SK-N-SH treated with all-trans-retinoic acid at 6 μM for 48 hours (cell line): Measurements from ENCODE around the gene IFT74.

Source experiments
- ATAC-seq: fragments of 200-7000 bp; cut with Tn5 transposase; 3 replicates; pipeline ENCODE4 v1.9.1; 2020; ENCODE audit warnings: mild to moderate bottlenecking, moderate library complexity
- BACH2 ChIP-seq: fragments of 250-450 bp; sonication (Bioruptor Pico); IDR thresholded peaks from 2 replicates; pipeline ENCODE4 v1.9.0; 2021; ENCODE audit warnings: mild to moderate bottlenecking, borderline replicate concordance
- CREB5 ChIP-seq: fragments of 250-450 bp; sonication (Bioruptor Pico); IDR thresholded peaks from 2 replicates; pipeline ENCODE4 v1.5.1; 2020; ENCODE audit warnings: low read depth, mild to moderate bottlenecking, moderate library complexity
- CSDC2 ChIP-seq: fragments of 250-450 bp; sonication (Bioruptor Pico); IDR thresholded peaks from 2 replicates; pipeline ENCODE4 v1.5.0; 2020; ENCODE audit warnings: mild to moderate bottlenecking, moderate library complexity
- ESRRG ChIP-seq: fragments of 250-450 bp; sonication (Bioruptor Pico); IDR thresholded peaks from 2 replicates; pipeline ENCODE4 v1.6.1; 2021; ENCODE audit warnings: mild to moderate bottlenecking
- GLIS3 ChIP-seq: fragments of 250-450 bp; sonication (Bioruptor Pico); IDR thresholded peaks from 2 replicates; pipeline ENCODE4 v1.5.0; 2020; ENCODE audit warnings: mild to moderate bottlenecking, moderate library complexity
- ISL1 ChIP-seq: fragments of 250-450 bp; sonication (Bioruptor Pico); IDR thresholded peaks from 2 replicates; pipeline ENCODE4 v2.1.2; 2022; ENCODE audit warnings: mild to moderate bottlenecking, moderate library complexity
- OSR1 ChIP-seq: fragments of 250-450 bp; sonication (Bioruptor Pico); IDR thresholded peaks from 2 replicates; pipeline ENCODE4 v1.8.0; 2022; ENCODE audit warnings: moderate library complexity, mild to moderate bottlenecking, inconsistent platforms
- PATZ1 ChIP-seq: fragments of 250-450 bp; sonication (Bioruptor Pico); IDR thresholded peaks from 2 replicates; pipeline ENCODE4 v1.8.0; 2020; ENCODE audit warnings: mild to moderate bottlenecking, moderate library complexity, borderline replicate concordance
- POU6F1 ChIP-seq: fragments of 250-450 bp; sonication (Bioruptor Pico); IDR thresholded peaks from 2 replicates; pipeline ENCODE4 v1.8.0; 2021; ENCODE audit warnings: low read depth, mild to moderate bottlenecking, moderate library complexity, borderline replicate concordance
- PPARA ChIP-seq: fragments of 250-450 bp; sonication (Bioruptor Pico); IDR thresholded peaks from 2 replicates; pipeline ENCODE4 v1.5.0; 2020; ENCODE audit warnings: mild to moderate bottlenecking, borderline replicate concordance
- RARB ChIP-seq: fragments of 250-450 bp; sonication (Bioruptor Pico); IDR thresholded peaks from 2 replicates; pipeline ENCODE4 v1.8.0; 2021; ENCODE audit warnings: mild to moderate bottlenecking, moderate library complexity
- SNAI2 ChIP-seq: fragments of 250-450 bp; sonication (Bioruptor Pico); IDR thresholded peaks from 2 replicates; pipeline ENCODE4 v1.5.0; 2020; ENCODE audit warnings: mild to moderate bottlenecking, moderate library complexity
- TCF4 ChIP-seq: fragments of 250-450 bp; sonication (Bioruptor Pico); IDR thresholded peaks from 2 replicates; pipeline ENCODE4 v1.8.0; 2021; ENCODE audit warnings: mild to moderate bottlenecking, moderate library complexity, borderline replicate concordance
- TOX ChIP-seq: fragments of 250-450 bp; sonication (Bioruptor Pico); IDR thresholded peaks from 2 replicates; pipeline ENCODE4 v1.8.0; 2021; ENCODE audit warnings: mild to moderate bottlenecking, moderate library complexity, borderline replicate concordance
- TSHZ2 ChIP-seq: fragments of 250-450 bp; sonication (Bioruptor Pico); IDR thresholded peaks from 2 replicates; pipeline ENCODE4 v1.5.0; 2020; ENCODE audit warnings: mild to moderate bottlenecking, moderate library complexity
- ZC3H10 ChIP-seq: fragments of 250-450 bp; sonication (Bioruptor Pico); IDR thresholded peaks from 2 replicates; pipeline ENCODE4 v1.5.1; 2021; ENCODE audit warnings: mild to moderate bottlenecking, moderate library complexity
- ZFP3 ChIP-seq: fragments of 250-450 bp; sonication (Bioruptor Pico); IDR thresholded peaks from 2 replicates; pipeline ENCODE4 v1.5.0; 2020; ENCODE audit warnings: mild to moderate bottlenecking, moderate library complexity
- ZFP30 ChIP-seq: fragments of 450-650 bp; formaldehyde crosslinking; IDR thresholded peaks from 2 replicates; pipeline ENCODE4 v1.5.0; 2022; ENCODE audit warnings: mild to moderate bottlenecking, moderate library complexity
- ZNF565 ChIP-seq: fragments of 450-650 bp; formaldehyde crosslinking; conservative IDR thresholded peaks from 2 replicates; pipeline ENCODE4 v1.5.0; 2020; ENCODE audit warnings: low read depth, mild to moderate bottlenecking, moderate library complexity
- ZNF70 ChIP-seq: fragments of 450-650 bp; formaldehyde crosslinking; IDR thresholded peaks from 2 replicates; pipeline ENCODE4 v1.5.0; 2020; ENCODE audit warnings: mild to moderate bottlenecking, moderate library complexity
- ZNF8 ChIP-seq: fragments of 450-650 bp; formaldehyde crosslinking; IDR thresholded peaks from 2 replicates; pipeline ENCODE4 v1.5.0; 2020; ENCODE audit warnings: mild to moderate bottlenecking, moderate library complexity
- TF ChIP-seq, protein P1 (sequence below): fragments of 250-450 bp; sonication (Bioruptor Pico); IDR thresholded peaks from 2 replicates; pipeline ENCODE4 v1.5.1; 2021; ENCODE audit warnings: mild to moderate bottlenecking, moderate library complexity

IFT74 gene

DNA sequence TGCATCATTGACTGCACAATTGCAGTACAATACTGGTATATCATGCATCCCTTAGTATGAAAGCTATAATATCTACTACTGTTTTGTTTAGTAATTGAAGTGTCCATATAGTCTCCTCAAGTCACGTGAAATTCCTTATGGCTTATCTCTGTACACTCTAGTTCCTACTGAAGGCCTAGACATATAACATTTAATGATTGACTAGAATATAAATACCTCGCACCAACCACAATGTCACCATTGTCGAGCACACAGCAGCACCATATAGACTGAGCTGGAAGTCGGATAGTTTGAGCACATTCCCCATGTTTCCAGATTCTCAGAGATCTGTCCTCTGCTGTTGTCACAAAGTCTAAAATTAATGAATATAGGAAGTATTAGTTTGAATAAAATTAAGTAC, 30.6 kb upstream of the IFT74 start:
- TF ChIP-seq OSR1 (no peak), ZC3H10 (CRISPR knock-in tag) (no peak), TCF4 (CRISPR knock-in tag) (no peak), ISL1 (CRISPR knock-in tag) (no peak), TOX (no peak), ZNF565 (CRISPR knock-in tag) (no peak), GLIS3 (CRISPR knock-in tag) (no peak), ESRRG (CRISPR knock-in tag) (no peak), PATZ1 (CRISPR knock-in tag) (no peak), CSDC2 (CRISPR knock-in tag) (no peak), CREB5 (CRISPR knock-in tag) (no peak), ZFP3 (no peak), TSHZ2 (no peak), ZNF8 (CRISPR knock-in tag) (no peak), POU6F1 (no peak), BACH2 (CRISPR knock-in tag) (no peak), ZFP30 (CRISPR knock-in tag) (no peak), ZNF70 (CRISPR knock-in tag) (no peak), PPARA (CRISPR knock-in tag) (no peak)
- TF ChIP-seq, protein P1, sequence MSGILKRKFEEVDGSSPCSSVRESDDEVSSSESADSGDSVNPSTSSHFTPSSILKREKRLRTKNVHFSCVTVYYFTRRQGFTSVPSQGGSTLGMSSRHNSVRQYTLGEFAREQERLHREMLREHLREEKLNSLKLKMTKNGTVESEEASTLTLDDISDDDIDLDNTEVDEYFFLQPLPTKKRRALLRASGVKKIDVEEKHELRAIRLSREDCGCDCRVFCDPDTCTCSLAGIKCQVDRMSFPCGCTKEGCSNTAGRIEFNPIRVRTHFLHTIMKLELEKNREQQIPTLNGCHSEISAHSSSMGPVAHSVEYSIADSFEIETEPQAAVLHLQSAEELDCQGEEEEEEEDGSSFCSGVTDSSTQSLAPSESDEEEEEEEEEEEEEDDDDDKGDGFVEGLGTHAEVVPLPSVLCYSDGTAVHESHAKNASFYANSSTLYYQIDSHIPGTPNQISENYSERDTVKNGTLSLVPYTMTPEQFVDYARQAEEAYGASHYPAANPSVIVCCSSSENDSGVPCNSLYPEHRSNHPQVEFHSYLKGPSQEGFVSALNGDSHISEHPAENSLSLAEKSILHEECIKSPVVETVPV = no peak
- no peak for ATAC-seq

GRCh38 chr9:26928902-26929495, 27.2 kb upstream of the IFT74 start:
- ATAC-seq = no peak
- no peak for TF ChIP-seq GLIS3 (CRISPR knock-in tag)
- TF ChIP-seq PATZ1 (CRISPR knock-in tag) = no peak
- TF ChIP-seq ESRRG (CRISPR knock-in tag) = no peak
- no peak for TF ChIP-seq ISL1 (CRISPR knock-in tag)
- no peak for TF ChIP-seq ZNF70 (CRISPR knock-in tag)
- TF ChIP-seq, protein P1 = no peak
- TF ChIP-seq TOX = no peak
- no peak for TF ChIP-seq RARB (CRISPR knock-in tag)
- no peak for TF ChIP-seq POU6F1
- TF ChIP-seq OSR1 = no peak
- no peak for TF ChIP-seq ZNF8 (CRISPR knock-in tag)
- TF ChIP-seq SNAI2 = no peak
- no peak for TF ChIP-seq ZC3H10 (CRISPR knock-in tag)
- TF ChIP-seq ZFP3 = no peak
- no peak for TF ChIP-seq ZFP30 (CRISPR knock-in tag)
- no peak for TF ChIP-seq TCF4 (CRISPR knock-in tag)
- no peak for TF ChIP-seq PPARA (CRISPR knock-in tag)
- no peak for TF ChIP-seq BACH2 (CRISPR knock-in tag)
- no peak for TF ChIP-seq CREB5 (CRISPR knock-in tag)
